Fibroblast of skin of left biceps (primary cell): ENCODE results near the gene FAM200C.

Experiments used
- DNase-seq, 2 experiments: peaks; one replicate each; pipeline ENCODE4 v3.0.0-alpha.2; 2013; ENCODE audit warnings: low read depth in 2 of 2

The FAM200C gene

DNA sequence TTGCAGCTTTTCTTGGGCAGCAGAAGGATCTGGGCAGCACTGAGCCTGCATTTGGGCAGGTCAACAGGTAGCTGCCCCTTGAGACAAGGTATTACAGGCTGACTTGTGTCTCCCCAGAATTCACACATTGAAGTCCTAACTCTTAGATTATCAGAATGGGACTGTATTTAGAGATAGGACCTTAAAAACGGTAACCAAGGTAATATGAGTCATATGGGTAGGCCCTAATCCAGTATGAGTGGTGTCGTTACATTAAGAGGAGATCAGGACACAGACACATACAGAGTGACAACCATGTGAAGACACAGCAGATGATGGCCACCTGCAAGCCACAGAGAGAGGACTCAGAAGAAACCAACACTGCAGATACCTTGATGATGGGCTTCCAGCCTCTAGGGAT, 32.6 kb downstream of the FAM200C start:
- DNase-seq, result no peak

DNA sequence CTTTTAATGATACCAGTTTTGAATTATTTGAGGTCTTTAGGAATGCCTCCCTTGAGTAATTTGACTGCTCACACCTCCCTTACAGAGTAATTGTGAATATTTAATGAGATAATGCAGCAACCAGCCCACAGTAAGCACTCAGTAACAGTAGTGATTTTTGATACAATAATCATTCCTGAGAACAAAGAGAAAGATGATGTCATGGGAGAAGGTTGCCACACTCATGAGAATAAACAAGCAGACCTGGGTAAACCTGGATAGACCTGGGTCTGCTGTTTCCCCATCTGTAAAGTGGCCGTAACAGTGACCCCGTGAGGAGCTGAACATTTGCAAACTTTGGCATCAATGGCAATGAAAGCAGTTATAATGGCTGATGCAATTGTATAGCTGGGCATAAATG, 33.6 kb downstream of the FAM200C start:
- no peak for DNase-seq

DNA sequence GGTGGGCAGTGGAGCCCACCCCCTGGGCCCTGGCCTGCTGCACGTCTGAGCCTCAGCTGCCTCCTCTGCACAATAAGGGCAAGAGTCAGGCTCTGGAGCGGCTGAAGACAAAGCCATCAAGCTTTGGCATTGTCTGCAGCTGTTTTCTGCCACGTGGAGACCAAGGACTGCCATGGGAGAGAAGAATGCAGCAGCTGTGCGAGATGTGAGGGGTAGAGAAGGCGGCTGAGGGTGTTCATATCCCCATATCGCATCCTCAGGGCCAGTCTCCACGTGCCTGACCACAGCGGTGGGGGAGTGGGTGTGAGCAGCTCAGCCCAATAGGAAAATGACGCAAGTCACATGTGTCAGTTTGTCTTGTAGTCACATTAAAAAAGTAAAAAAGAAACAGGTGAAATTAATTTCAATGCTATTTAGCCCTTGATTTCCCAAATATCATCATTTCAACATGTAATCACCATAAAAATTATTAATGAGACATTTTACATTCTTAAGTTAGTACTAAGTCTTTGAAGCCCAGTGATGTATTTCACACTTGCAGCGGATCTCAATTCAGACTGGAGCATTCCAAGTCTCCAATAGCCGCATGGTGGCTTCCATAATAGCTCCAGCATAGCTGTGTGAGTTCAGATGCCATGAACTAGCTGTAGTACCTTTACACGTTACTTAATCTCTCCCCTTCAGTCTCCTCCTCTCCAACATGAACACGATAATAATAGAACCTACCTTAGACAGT, 36.0 kb downstream of the FAM200C start:
- peak in 1 of 2 experiments; percentile 35 for DNase-seq

DNA sequence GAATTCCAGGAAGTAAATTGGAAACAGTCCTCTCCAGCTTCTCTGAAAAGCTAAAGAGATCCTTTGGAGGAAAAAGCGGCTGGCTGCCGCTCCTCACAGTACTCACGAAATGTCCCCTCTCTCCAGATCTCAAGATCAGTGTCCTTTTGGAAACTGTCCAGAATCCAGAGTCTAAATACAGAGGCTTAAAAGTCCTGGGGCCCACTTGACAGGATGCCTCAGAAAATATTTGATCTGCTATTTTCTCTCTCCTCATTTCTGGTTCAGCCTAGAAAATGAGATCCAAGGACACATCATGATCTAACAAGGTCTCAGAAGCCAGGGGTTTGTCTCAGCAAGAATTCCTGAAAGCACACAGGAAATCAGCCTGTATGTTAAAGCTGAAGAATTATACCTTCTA, 36.6 kb downstream of the FAM200C start:
- DNase-seq, result no peak

DNA sequence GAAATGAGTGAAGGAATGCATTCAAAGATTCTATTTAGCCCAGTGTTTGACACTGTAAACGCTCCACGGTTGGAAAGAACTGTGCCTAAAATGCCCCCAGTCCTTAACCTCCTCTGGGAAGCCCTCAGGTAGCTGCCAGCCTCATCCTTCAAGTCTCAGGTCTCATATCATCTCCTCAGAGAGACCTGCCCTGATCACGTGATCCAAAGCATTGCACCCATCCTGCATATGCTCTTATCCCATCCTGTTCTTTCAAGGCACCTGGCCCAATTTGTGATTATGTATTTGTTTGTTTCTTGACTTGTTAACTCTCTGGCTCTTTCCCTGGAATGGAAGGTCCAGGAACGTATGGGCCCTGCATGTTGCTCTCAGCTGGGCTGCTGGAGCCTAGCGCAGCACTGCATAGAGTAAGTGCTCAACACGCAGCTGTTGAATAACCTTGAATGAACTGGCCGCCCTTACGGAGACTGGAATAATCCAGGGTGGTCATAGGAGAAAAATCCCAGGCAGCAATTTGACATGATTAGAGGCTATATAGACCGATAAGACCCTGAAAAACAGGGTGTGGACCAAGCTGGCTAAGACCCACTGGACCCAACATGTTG, 38.1 kb downstream of the FAM200C start:
- DNase-seq, result no peak

DNA sequence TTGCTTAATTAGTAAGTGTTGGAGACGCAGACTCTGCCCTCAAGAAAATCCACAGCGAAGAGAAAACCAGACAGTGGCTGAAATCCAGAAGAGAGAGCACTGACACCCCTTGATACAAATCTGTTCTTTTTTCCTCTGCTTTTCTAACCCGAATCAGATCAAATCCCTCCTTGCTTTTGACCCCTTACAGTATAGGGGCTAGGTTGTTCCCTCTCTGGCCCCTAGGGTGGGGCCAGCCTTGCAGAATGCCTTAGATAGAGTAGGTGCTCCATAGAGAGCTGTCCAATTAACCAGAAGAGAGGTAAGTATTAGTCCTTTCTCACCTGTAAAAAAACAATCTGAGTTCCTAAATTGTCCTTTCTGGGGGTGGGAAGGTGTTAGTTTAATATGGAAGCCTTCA, 39.5 kb downstream of the FAM200C start:
- DNase-seq, result no peak

DNA sequence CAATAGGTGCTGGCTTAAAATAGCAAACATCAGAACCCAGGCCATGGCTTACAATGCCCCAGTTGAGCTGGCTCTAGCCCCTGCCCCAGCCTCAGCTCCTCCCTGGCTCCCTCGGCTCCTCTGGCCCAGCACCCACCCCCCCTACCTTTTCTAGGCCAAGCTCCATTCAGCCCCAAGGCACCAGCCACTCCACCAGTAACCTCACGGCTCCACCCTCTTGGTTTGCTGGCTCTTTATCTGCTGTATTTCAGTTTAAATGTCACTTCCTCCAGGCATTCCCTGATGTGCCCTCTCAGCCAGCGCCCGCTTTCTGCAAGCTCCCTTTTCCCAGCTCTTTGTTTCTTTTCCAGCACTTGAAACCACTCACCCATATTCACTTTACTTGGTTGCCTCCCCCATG, 40.0 kb downstream of the FAM200C start:
- DNase-seq, result no peak

DNA sequence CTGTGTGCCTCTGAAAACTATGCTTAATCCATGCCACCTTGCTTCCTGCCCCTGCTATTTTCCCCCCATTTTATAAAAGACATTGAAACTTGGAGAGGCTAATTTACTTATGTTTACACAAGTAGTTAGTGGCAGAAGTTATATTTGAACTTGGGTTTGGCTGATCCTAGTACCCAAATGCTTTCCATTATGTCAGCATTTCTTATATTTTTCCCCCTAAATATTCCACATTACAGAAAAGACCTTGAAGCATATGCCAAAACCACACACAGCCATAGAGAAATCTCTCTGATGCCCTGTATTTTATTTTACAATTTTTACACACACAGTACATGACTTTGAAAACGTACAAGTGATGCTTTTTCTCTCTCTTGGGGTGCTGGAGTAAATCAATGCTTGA, 40.6 kb downstream of the FAM200C start:
- no peak for DNase-seq

DNA sequence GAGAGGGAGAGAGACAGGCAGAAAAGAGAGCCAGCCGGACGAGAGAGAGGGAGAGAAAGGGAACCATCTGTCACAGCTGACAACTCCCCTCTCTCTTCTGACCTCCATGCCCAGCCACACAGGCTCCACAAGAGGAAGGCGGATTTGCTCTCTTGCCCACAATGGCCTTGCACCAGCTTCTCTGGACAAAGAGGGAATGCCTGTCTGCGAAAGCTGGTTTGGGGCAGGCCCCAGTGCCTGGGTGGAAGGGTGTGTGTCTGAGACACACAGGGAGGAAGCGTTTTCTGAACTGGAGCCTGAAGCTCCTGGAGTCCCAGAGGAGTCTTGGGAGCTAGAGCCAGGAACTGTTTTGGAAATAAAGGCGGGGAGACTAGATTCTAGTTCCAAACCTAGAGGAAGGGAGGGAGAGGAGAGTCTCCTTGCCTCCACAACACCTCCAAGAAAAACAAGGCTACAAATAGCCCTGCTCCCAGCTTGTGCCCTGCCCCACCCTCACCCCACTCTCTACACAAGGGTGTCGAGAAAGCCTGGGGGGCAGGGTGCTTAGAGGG, 41.9 kb downstream of the FAM200C start:
- no peak for DNase-seq

DNA sequence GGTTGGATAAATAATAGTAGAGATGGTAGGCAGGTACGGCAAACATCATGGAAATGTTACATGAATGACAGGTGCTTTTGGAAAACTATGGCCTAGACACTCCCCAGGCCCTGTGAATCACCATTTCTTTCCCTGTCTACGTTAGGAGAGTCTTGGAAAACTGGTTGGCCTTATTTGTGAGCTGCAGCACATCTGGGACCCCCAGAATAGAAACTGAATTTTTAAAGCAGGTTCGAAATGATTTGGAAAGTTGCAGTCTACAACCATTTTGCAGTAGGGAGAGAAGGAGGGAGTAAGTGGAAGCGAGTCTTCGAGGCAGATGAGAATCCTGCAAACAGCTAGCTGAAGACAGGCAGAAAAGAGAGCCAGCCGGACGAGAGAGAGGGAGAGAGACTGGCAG, 42.5 kb downstream of the FAM200C start:
- DNase-seq, result no peak

DNA sequence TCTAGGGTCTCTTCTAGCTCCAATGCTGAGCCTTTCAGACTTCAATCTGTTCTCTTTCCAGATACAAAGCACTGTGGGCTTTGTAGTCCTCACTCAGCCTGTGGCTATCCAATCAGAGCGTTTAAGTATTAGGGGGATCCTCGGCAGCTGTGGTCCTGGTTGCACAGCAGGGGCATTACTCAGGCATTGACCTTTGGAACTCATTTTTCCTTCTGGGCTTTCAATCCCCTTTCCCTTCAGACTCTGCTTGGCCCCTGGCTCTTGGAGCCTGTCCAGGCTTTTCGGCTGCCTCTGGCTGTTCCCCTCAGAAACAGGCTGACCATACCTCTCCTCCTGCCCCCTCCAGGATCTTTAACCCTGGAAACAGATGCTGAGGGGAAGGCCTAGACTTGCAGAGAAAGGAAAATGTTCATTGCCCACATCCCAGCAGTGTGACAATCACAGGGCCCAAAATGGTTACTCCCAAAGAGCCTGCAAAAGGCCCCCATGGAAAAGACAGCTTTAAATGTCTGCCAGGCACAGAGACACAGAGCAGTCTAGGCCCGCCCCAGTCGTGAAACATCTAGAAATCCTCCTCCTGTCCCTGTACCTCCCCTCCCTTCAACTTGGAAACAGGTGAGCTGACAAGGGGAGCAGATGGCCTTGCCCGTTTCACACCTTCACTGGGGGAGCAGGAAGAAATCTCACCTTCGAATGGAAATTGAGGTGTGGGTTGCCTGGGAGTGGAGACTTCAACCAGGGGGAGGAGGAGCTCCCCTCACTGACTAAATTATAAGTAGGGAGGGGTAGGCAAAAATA, 43.1 kb downstream of the FAM200C start:
- no peak for DNase-seq

DNA sequence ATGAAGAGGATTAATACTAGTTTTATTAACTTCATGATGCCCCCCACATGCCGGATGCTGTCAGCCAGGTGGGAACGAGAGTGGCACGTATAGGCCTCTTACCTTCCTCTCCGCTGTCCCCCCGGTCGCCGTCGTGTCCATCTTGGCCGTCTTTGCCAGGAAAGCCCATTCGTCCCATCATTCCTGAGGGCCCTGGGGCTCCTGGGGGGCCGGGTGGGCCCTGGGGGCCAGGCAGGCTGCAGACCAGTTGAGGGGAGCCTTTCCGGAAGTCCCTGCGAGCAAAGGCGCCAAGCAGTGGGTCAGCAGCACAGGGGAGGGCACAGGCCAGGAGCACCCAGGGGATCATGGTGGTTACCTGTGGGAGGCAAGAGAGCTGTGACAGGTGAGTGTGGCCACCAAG, 45.2 kb downstream of the FAM200C start:
- no peak for DNase-seq

DNA sequence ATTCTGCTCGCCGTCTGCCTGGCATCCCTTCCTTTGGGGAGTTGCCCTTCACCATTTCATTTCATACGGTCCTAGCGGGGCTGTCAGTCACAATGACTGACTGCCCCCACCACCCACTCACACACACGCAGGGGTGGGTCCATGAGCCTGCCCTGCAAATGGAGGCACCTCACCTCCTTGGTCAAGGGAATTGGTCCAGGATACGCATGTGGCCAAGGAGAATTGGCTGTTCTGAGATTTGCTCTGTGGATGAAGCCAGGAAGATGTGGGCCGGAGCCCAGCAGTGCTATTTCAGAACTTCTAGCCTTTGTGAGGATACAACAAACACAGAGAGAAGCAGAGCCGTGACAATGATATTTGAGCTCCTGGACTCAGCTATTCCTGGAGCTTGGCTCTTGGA, 46.5 kb downstream of the FAM200C start:
- no peak for DNase-seq

DNA sequence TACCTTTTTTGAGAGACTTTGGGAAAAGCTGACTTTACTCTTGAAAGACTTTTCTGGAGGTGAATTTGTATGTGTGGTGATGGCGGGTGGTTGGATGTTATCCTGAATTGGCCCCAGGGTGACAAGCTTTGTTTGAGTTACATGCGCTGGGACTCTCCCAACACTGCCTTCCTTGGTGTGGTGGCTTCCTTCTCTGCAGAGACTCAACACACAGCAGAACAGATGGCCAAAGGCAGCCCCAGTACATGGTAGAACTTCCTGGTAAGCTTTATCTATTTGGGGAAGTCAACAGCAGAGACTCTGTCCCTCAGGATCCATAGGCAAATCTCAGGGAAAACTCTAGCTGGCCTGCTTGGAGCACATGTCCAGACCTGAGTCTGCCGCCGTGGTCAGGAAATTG, 47.5 kb downstream of the FAM200C start:
- no peak for DNase-seq

DNA sequence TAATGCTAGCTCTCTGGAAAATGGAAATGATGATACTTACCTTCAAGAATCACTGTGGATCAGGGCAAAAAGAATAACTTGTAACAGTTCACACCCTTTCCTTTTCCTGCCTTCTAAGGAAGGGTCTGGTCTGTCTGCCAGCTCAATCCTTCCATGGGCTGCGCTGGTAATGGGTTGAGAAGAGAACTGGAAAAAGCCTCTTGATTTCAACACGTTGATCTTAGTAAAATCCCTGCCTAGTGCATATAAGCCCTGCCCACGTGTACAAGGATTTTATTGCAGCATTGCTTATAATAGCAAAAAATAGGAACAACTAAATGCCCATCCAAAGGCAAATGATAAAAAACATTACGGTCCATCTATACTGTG, 49.9 kb downstream of the FAM200C start:
- DNase-seq, result no peak

DNA sequence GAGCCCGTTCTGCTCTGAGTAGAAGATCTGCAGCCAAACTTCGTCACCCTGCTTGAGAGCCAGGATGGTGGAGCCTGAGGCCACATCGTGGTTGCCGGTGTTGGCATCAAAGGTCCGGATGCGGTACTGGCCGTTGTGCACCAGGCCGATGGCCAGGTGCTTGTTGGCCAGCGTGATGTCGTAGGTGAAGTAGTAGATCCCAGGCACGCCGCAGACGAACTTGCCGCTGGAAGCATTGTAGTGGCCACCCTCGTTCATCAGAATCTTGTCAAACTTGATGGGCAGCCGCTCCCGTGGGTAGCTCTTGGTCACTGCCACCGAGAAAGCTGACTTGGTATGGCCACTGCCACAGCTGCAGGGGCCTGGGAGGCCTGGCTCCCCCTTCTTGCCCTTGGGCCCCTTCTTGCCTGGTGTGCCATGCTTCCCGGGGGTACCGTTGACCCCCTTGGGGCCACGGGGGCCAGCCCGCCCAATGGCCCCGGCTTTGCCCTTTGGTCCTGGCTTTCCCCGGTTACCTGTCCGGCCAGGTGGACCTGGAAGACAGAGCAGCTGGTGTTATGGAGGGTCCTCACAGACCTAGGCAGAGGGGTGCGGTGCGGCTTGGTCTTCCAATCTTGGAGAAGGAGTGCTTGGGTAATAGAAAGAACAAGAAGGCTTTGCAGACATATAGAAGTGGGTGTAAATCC, 50.5 kb downstream of the FAM200C start:
- DNase-seq, result no peak

DNA sequence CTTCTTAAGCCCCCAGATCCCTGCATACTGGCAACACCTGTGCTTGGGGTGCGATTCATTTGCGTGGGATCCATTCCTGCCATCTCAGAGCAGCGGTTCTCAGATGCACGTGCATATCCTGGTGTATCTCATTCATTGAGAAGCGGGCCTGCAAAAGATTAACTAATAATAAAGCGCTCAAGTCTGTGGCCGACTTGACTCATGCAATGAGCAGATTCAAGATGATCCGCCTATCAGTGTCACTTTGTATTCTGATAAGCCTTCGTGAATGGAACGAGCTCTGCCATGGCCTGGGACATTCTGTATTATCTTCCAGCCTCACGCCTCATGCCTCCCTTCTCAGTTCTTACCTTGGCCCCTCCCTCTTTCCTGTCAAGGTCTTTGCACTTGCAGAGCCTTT, 51.8 kb downstream of the FAM200C start:
- no peak for DNase-seq

DNA sequence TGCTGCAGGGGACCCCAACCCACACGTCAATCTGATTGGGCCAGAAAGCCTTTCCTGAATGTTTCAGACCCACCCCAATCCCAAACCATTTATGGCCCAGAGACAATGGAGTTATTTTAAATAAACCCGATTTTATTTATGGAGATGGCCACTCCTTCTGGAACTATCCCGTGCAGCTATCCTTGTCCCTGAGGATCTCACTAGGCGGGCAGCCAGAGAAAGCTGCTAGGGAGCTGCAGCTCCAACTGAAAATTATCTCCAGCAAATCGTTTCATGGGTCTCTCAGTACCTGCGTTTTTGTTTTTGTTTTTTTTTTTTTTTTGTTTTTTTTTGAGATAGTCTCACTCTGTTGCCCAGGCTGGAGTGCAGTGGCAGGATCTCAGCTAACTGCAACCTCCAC, 52.4 kb downstream of the FAM200C start:
- no peak for DNase-seq
